ENCODE data around the gene CZIB.

The CZIB gene

GRCh38 chr1:53183095-53183990 is 37.1 kb downstream of the CZIB start:
- FAIRE-seq (no peak), DNase-seq (ENCODE audit: insufficient read length) (no peak)
- TF ChIP-seq TAF1 (IDR thresholded peaks at IDR 0.05; ENCODE audit: borderline replicate concordance, low read depth, low read length): no peak
- no peak for TF ChIP-seq POLR2A (IDR thresholded peaks at IDR 0.05; ENCODE audit: low read depth, low read length)
- TF ChIP-seq POLR2AphosphoS5 (IDR thresholded peaks at IDR 0.05; ENCODE audit: low read depth, low read length): no peak

GRCh38 chr1:53182716-53183094 is 37.7 kb downstream of the CZIB start:
- DNase-seq (ENCODE audit: insufficient read length): no peak
- no peak for FAIRE-seq
- TF ChIP-seq TAF1 (IDR thresholded peaks at IDR 0.05; ENCODE audit: borderline replicate concordance, low read depth, low read length) (no peak), POLR2A (IDR thresholded peaks at IDR 0.05; ENCODE audit: low read depth, low read length) (no peak), POLR2AphosphoS5 (IDR thresholded peaks at IDR 0.05; ENCODE audit: low read depth, low read length) (no peak)

- TF ChIP-seq POLR2A (IDR thresholded peaks at IDR 0.05; ENCODE audit: low read depth, low read length) (no peak), TAF1 (IDR thresholded peaks at IDR 0.05; ENCODE audit: borderline replicate concordance, low read depth, low read length) (no peak), POLR2AphosphoS5 (IDR thresholded peaks at IDR 0.05; ENCODE audit: low read depth, low read length) (no peak)
- FAIRE-seq: peak; percentile 92
These were observed 38.3 kb downstream of the CZIB start for GRCh38 chr1:53182111-53182593.

GRCh38 chr1:53180951-53181350 is 39.5 kb downstream of the CZIB start:
- FAIRE-seq (no peak), DNase-seq (ENCODE audit: insufficient read length) (no peak)
- TF ChIP-seq POLR2AphosphoS5 (IDR thresholded peaks at IDR 0.05; ENCODE audit: low read depth, low read length) (no peak), POLR2A (IDR thresholded peaks at IDR 0.05; ENCODE audit: low read depth, low read length) (no peak), TAF1 (IDR thresholded peaks at IDR 0.05; ENCODE audit: borderline replicate concordance, low read depth, low read length) (no peak)

More at GRCh38 chr1:53182111-53182593, 38.3 kb downstream of the CZIB start:
- peak; percentile 41 for DNase-seq (ENCODE audit: insufficient read length)

- TF ChIP-seq TAF1 (IDR thresholded peaks at IDR 0.05; ENCODE audit: borderline replicate concordance, low read depth, low read length) (no peak), POLR2A (IDR thresholded peaks at IDR 0.05; ENCODE audit: low read depth, low read length) (no peak), POLR2AphosphoS5 (IDR thresholded peaks at IDR 0.05; ENCODE audit: low read depth, low read length) (no peak)
- no peak for FAIRE-seq
- no peak for DNase-seq (ENCODE audit: insufficient read length)
These were observed 40.2 kb downstream of the CZIB start for GRCh38 chr1:53180226-53180625.

GRCh38 chr1:53176452-53177208 is 43.8 kb downstream of the CZIB start:
- FAIRE-seq: no peak
- TF ChIP-seq POLR2AphosphoS5 (IDR thresholded peaks at IDR 0.05; ENCODE audit: low read depth, low read length): no peak
- TF ChIP-seq POLR2A (IDR thresholded peaks at IDR 0.05; ENCODE audit: low read depth, low read length): no peak
- TF ChIP-seq TAF1 (IDR thresholded peaks at IDR 0.05; ENCODE audit: borderline replicate concordance, low read depth, low read length): no peak

GRCh38 chr1:53174971-53175913 is 45.2 kb downstream of the CZIB start:
- DNase-seq (ENCODE audit: insufficient read length) (no peak), FAIRE-seq (no peak)
- TF ChIP-seq POLR2AphosphoS5 (IDR thresholded peaks at IDR 0.05; ENCODE audit: low read depth, low read length): no peak

More at GRCh38 chr1:53176452-53177208, 43.8 kb downstream of the CZIB start:
- DNase-seq (ENCODE audit: insufficient read length): no peak

- no peak for DNase-seq (ENCODE audit: insufficient read length)
- TF ChIP-seq TAF1 (IDR thresholded peaks at IDR 0.05; ENCODE audit: borderline replicate concordance, low read depth, low read length) (no peak), POLR2AphosphoS5 (IDR thresholded peaks at IDR 0.05; ENCODE audit: low read depth, low read length) (no peak), POLR2A (IDR thresholded peaks at IDR 0.05; ENCODE audit: low read depth, low read length) (no peak)
- FAIRE-seq: no peak
These were observed 47.9 kb downstream of the CZIB start for GRCh38 chr1:53172426-53173128.

GRCh38 chr1:53166912-53167311 is 53.5 kb downstream of the CZIB start:
- FAIRE-seq: no peak
- TF ChIP-seq TAF1 (IDR thresholded peaks at IDR 0.05; ENCODE audit: borderline replicate concordance, low read depth, low read length) (no peak), POLR2A (IDR thresholded peaks at IDR 0.05; ENCODE audit: low read depth, low read length) (no peak)
- no peak for DNase-seq (ENCODE audit: insufficient read length)

GRCh38 chr1:53166366-53166765 is 54.1 kb downstream of the CZIB start:
- FAIRE-seq (no peak), DNase-seq (ENCODE audit: insufficient read length) (no peak)
- TF ChIP-seq TAF1 (IDR thresholded peaks at IDR 0.05; ENCODE audit: borderline replicate concordance, low read depth, low read length) (no peak), POLR2A (IDR thresholded peaks at IDR 0.05; ENCODE audit: low read depth, low read length) (no peak), POLR2AphosphoS5 (IDR thresholded peaks at IDR 0.05; ENCODE audit: low read depth, low read length) (no peak)

Measured in GM12892 (cell line).